Stomach smooth muscle (tissue), 2 donors: Measurements from ENCODE around the gene CEP57.

Source experiments
- H3K27ac ChIP-seq: one replicate; pipeline ENCODE4 v1.7.0; 2013; ENCODE audit warnings: mild to moderate bottlenecking, low read length, inconsistent platforms
- H3K27me3 ChIP-seq, 2 donors: one replicate each; pipeline ENCODE4 v1.7.0; 2013; ENCODE audit warnings: low read length in 2 of 2; ENCODE audit not compliant: insufficient read depth in 2 of 2, control insufficient read depth in 1 of 2
- H3K36me3 ChIP-seq, 2 donors: one replicate each; pipeline ENCODE4 v1.7.0; 2013; ENCODE audit warnings: low read length in 2 of 2; ENCODE audit not compliant: control insufficient read depth in 2 of 2, insufficient read depth in 2 of 2
- H3K4me1 ChIP-seq: one replicate; pipeline ENCODE4 v1.7.0; 2013; ENCODE audit warnings: low read length; ENCODE audit not compliant: control insufficient read depth, insufficient read depth
- H3K4me3 ChIP-seq, 2 donors: one replicate each; pipeline ENCODE4 v1.7.0; 2013; ENCODE audit warnings: low read length in 2 of 2
- H3K9ac ChIP-seq, 2 donors: one replicate each; pipeline ENCODE4 v1.7.0; 2013; ENCODE audit warnings: low read length in 2 of 2, mild to moderate bottlenecking in 1 of 2
- H3K9me3 ChIP-seq, 2 donors: one replicate each; pipeline ENCODE4 v1.7.0; 2013; ENCODE audit warnings: low read length in 2 of 2; ENCODE audit not compliant: control insufficient read depth in 2 of 2
- donor health status: healthy.
- donor health status: Pancreatic carcinoma.

Gene CEP57

GRCh38 chr11:95790123-95790932 lies at the start of gene CEP57:
TSS of gene CEP57 (plus strand) at chr11:95790498. CDS start at chr11:95790699, 201 bp downstream.
- Histone ChIP-seq H3K4me1 (peaks cover 10% of the 10 kb centered on the region), H3K4me3 (peak within 1 kb of the TSS; percentile 91 to 94), H3K36me3 (peaks cover 8 to 11% of the 10 kb centered on the region in 2 donors), H3K9ac (peak within 1 kb of the TSS; percentile 95 to 96), H3K27me3 (no peaks in the 10 kb centered on the region), H3K27ac (peak within 1 kb of the TSS; percentile 96), H3K9me3 (no peaks in the 10 kb centered on the region)

- Histone ChIP-seq H3K4me1 (no peaks in the 10 kb centered on the region), H3K27me3 (no peaks in the 10 kb centered on the region), H3K27ac (no peak overlapping the region), H3K9ac (no peak overlapping the region), H3K9me3 (no peaks in the 10 kb centered on the region), H3K36me3 (no peaks in the 10 kb centered on the region), H3K4me3 (no peak overlapping the region)
These were observed 40.2 kb upstream of the CEP57 start for GRCh38 chr11:95750101-95750500.

- H3K9me3 ChIP-seq, result no peaks in the 10 kb centered on the region
- H3K4me3 ChIP-seq, result no peak overlapping the region
- H3K9ac ChIP-seq, result no peak overlapping the region
- H3K4me1 ChIP-seq, result no peaks in the 10 kb centered on the region
- no peak overlapping the region for H3K27ac ChIP-seq
- no peaks in the 10 kb centered on the region for H3K36me3 ChIP-seq
- no peaks in the 10 kb centered on the region for H3K27me3 ChIP-seq
These were observed 38.8 kb upstream of the CEP57 start for GRCh38 chr11:95751515-95751914.

- no peak overlapping the region for H3K4me3 ChIP-seq
- no peaks in the 10 kb centered on the region for H3K9me3 ChIP-seq
- no peak overlapping the region for H3K9ac ChIP-seq
- no peaks in the 10 kb centered on the region for H3K27me3 ChIP-seq
- no peaks in the 10 kb centered on the region for H3K4me1 ChIP-seq
- H3K27ac ChIP-seq, result no peak overlapping the region
- no peaks in the 10 kb centered on the region for H3K36me3 ChIP-seq
These were observed 29.4 kb upstream of the CEP57 start for GRCh38 chr11:95760941-95761340.

- Histone ChIP-seq H3K9ac (no peak overlapping the region), H3K27me3 (no peaks in the 10 kb centered on the region), H3K27ac (no peak overlapping the region), H3K4me1 (no peaks in the 10 kb centered on the region), H3K4me3 (no peak overlapping the region), H3K36me3 (no peaks in the 10 kb centered on the region), H3K9me3 (no peaks in the 10 kb centered on the region)
These were observed 27.8 kb upstream of the CEP57 start for GRCh38 chr11:95762534-95762933.

GRCh38 chr11:95764267-95764898 lies 25.9 kb upstream of the CEP57 start:
- Histone ChIP-seq H3K27ac (no peak overlapping the region), H3K36me3 (peaks cover 2% of the 10 kb centered on the region in 2 donors), H3K4me3 (no peak overlapping the region), H3K9ac (no peak overlapping the region), H3K9me3 (no peaks in the 10 kb centered on the region), H3K4me1 (no peaks in the 10 kb centered on the region), H3K27me3 (no peaks in the 10 kb centered on the region)

- H3K27me3 ChIP-seq, result no peaks in the 10 kb centered on the region
These were observed 23.6 kb upstream of the CEP57 start for GRCh38 chr11:95766701-95767100.

GRCh38 chr11:95767498-95767897 lies 22.8 kb upstream of the CEP57 start:
- H3K36me3 ChIP-seq, result peaks cover 6 to 8% of the 10 kb centered on the region in 2 donors
- no peak overlapping the region for H3K9ac ChIP-seq
- H3K4me1 ChIP-seq, result no peaks in the 10 kb centered on the region
- no peak overlapping the region for H3K27ac ChIP-seq
- no peaks in the 10 kb centered on the region for H3K27me3 ChIP-seq
- no peak overlapping the region for H3K4me3 ChIP-seq
- no peaks in the 10 kb centered on the region for H3K9me3 ChIP-seq

More at GRCh38 chr11:95766701-95767100, 23.6 kb upstream of the CEP57 start:
- no peak overlapping the region for H3K4me3 ChIP-seq
- H3K9me3 ChIP-seq, result no peaks in the 10 kb centered on the region
- H3K27ac ChIP-seq, result no peak overlapping the region
- H3K4me1 ChIP-seq, result no peaks in the 10 kb centered on the region
- H3K9ac ChIP-seq, result no peak overlapping the region
- H3K36me3 ChIP-seq, result peaks cover 2 to 8% of the 10 kb centered on the region in 2 donors

- no peaks in the 10 kb centered on the region for H3K27me3 ChIP-seq
- H3K36me3 ChIP-seq, result peaks cover 6 to 10% of the 10 kb centered on the region in 2 donors
- H3K4me1 ChIP-seq, result no peaks in the 10 kb centered on the region
These were observed 21.8 kb upstream of the CEP57 start for GRCh38 chr11:95768521-95768920.

GRCh38 chr11:95776859-95777258 lies 13.4 kb upstream of the CEP57 start:
- Histone ChIP-seq H3K36me3 (peaks cover 10 to 46% of the 10 kb centered on the region in 2 donors), H3K4me1 (no peaks in the 10 kb centered on the region), H3K9me3 (no peaks in the 10 kb centered on the region), H3K9ac (no peak overlapping the region), H3K27ac (no peak overlapping the region), H3K27me3 (no peaks in the 10 kb centered on the region), H3K4me3 (no peak overlapping the region)

More at GRCh38 chr11:95768521-95768920, 21.8 kb upstream of the CEP57 start:
- Histone ChIP-seq H3K9me3 (no peaks in the 10 kb centered on the region), H3K4me3 (no peak overlapping the region), H3K27ac (no peak overlapping the region), H3K9ac (no peak overlapping the region)

- H3K9ac ChIP-seq, result no peak overlapping the region
- H3K9me3 ChIP-seq, result no peaks in the 10 kb centered on the region
- H3K4me1 ChIP-seq, result no peaks in the 10 kb centered on the region
- H3K4me3 ChIP-seq, result no peak overlapping the region
- no peak overlapping the region for H3K27ac ChIP-seq
- H3K27me3 ChIP-seq, result no peaks in the 10 kb centered on the region
- peaks cover 11 to 56% of the 10 kb centered on the region in 2 donors for H3K36me3 ChIP-seq
These were observed 11.6 kb upstream of the CEP57 start for GRCh38 chr11:95778699-95779098.
